GM18519 (cell line): ENCODE data around the gene SIX5.

ENCODE experiments used
- ATAC-seq: cut with Tn5 transposase; IDR thresholded peaks from one replicate; pipeline ENCODE4 v1.9.1; 2021; ENCODE audit warnings: mild to moderate bottlenecking, moderate library complexity; ENCODE audit not compliant: unreplicated experiment, low FRiP score

The SIX5 gene

GRCh38 chr19:45793178-45793564 lies 24.1 kb upstream of the SIX5 start:
- ATAC-seq, result no peak

GRCh38 chr19:45792470-45793177 lies 23.6 kb upstream of the SIX5 start, which contains the start of gene DMWD:
DMWD (minus strand) TSS chr19:45792845; CDS start chr19:45792756, 89 bp downstream.
- ATAC-seq, result peak; percentile 84

GRCh38 chr19:45791744-45792469 lies 22.9 kb upstream of the SIX5 start:
- ATAC-seq, result no peak

DNA sequence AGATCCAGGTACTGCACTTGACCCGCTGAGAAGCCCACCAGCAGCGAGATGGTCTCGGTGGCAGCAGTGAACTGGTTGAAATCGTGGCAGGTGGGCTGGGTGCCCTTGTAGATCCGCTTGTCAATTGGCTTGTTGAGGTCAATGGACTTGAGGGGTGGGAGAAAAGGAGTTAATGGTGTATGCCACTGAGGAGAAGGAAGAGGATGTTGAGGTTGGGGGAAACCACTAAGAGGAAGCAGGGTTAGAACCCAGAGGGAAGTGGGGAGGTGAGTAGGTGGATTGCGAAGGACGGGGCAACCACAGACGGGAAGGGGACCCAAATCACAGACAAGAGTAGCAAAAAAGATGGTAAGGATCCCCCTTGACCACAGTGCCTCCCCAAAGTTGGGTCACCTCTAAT lies 21.9 kb upstream of the SIX5 start:
- ATAC-seq, result no peak

DNA sequence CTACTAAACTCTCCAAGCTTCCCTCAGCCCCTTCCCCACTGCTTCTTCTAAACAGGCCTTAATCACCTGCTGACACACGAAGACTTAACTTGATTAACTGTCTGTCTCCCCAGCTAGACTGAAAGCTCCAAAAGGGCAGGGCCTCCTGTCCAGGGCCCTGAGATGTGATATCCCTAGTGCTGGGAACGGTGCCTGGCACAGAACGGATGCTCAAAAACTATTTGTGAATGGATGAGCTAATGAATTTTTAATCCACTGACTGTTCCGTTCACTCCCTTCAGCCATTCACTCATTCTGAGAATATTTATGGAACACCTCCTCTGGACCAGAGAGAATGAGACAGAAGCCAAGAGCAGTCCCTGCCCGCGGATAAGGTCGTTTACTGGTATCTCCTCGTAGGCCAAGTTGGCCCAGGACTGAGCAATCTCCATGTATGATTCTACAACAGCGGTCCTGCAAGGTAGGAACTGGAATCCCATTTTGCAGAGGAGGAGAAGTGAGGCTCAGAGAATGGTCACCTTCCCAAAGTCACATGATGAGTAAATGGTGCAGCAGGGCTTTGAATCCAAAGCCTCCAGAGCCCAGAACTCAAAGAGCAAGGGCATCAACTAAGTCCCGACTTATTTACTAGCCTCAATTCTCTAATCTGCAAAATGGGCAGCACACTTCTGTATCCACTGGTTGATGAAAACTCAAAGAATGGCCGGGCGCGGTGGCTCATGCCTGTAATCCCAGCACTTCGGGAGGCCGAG lies 20.2 kb upstream of the SIX5 start:
- no peak for ATAC-seq

DNA sequence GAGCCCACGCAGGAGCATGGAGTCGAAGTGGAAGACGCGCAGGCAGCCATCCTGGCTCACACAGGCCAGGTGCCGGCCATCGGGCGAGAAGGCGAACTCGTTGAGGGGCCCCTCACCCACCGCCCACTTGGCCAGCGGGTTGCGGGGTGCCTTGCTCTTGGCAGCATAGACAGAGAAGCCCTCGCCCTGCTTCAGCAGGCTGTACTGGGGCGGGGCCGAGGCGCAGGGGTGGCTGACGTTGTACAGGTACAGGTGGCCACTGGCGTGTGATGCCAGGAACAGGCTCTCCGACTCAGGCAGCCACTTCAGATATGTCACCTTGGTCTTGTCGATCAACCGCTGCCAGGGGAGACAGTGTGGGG lies 17.5 kb upstream of the SIX5 start:
- no peak for ATAC-seq

GRCh38 chr19:45785781-45786532 lies 16.9 kb upstream of the SIX5 start:
- no peak for ATAC-seq

GRCh38 chr19:45785097-45785496 lies 16.0 kb upstream of the SIX5 start:
- no peak for ATAC-seq

DNA sequence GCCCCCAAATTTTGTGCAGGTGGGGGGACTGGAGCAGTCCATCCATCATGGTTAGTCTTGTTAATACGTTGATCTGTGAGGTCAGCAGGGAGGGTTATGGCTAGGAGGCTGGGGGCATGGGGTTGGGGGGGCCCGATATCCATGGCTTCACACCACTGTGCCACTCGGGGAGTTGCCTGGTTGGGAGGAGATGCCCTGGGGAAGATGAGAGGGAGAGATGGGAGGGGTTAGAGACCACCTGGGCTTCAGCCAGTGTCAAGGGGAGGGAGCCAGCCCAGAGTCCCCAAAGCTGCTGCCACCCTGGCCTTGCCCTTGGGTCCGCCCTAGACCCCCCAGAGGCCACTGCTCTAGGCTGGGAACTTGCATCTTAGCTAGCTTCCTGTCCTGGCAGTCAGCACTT lies 15.0 kb upstream of the SIX5 start:
- no peak for ATAC-seq

GRCh38 chr19:45782820-45783785 lies 14.1 kb upstream of the SIX5 start:
- ATAC-seq, result no peak

- no peak for ATAC-seq
Measured at GRCh38 chr19:45782162-45782691, 13.2 kb upstream of the SIX5 start, which contains the start of gene DMPK. DMPK (minus strand) TSS chr19:45782490; CDS start chr19:45782352, 138 bp downstream.

GRCh38 chr19:45781214-45782161 lies 12.4 kb upstream of the SIX5 start:
- no peak for ATAC-seq

DNA sequence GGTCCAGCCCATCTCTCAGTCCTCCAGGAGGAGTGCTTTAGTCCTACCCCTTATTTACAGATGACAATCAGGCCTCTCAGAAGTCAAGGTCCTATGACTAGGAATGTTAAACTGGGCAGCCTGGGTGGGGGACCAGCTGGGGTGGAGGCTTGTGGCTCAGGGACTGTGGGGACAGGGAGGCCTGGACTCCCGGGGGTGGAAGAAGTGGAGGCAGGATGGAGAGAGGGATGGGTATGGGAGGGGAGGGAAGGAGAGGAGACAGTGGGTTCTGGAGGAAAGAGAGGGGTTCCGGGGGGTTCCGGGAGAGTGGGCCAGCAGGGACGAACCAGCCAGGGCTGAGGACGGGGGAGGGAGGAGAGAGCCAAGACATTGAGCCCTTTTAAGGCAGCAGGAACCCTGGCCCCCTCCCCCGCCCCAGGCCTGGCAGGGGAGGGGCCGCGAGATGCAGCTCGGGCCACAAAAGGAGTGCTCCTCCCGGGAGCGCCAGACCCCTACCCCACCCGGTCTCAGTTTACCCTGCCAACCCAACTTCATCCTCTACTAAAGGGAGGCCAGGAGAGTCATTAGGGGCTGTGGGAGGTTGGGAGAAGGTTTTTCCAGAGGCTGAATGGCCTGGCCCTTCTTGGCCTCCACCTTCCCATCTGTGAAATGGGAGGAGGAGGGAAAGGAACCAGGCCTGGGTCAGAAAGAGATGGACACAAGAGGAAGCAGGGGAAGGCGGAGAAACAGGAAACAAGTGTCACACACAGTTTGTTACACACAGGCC lies 11.6 kb upstream of the SIX5 start:
- no peak for ATAC-seq

DNA sequence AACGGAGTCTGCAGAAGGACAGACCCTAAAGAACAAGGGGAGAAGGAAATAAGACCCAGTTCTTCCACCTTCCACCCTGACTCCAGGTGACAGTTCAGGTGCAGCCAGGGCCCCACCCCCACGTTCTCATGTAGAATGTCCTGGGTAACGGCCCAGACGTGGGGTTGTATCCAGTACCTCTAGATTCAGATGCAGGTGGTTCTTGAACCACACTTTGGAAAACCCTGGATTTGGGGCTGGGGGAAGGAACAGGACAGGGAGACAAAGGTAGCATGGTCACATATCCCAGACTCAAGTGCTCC lies 11.0 kb upstream of the SIX5 start:
- no peak for ATAC-seq

GRCh38 chr19:45779231-45780145 lies 10.4 kb upstream of the SIX5 start:
- ATAC-seq, result no peak

GRCh38 chr19:45778010-45778661 lies 9.1 kb upstream of the SIX5 start:
- no peak for ATAC-seq
